HG03196 (cell line): ENCODE measurements around the gene RGS3.
A peak's percentile ranks its signal among the peaks of the same experiment; 100 is the strongest.

Experiments
- ATAC-seq: cut with Tn5 transposase; IDR thresholded peaks from one replicate; pipeline ENCODE4 v1.9.1; 2021; ENCODE audit not compliant: unreplicated experiment

RGS3 gene

DNA sequence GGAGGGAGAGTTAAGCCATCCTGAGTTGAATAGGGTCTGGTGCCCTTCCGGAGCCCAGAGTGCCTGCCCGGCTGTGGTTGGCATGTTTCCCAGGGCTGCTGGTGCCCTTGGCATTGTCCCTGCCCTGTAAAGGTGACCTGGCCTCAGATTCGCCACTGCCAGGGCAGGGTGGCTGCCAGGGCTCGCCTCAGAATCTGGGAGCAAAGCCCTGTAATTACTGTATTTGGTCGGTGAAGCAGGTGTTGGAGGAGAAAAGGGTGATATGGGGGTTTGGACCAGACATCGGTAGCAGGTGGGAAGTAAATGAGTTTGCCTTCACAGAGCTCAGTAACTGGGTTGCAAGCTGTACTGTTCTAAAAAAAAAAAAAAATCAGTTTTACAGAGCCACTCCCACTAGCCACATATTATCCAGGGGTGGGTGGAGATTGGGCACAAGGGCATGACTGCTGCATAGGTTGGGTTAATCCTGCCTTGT, 47.6 kb downstream of the RGS3 start:
- no peak for ATAC-seq

DNA sequence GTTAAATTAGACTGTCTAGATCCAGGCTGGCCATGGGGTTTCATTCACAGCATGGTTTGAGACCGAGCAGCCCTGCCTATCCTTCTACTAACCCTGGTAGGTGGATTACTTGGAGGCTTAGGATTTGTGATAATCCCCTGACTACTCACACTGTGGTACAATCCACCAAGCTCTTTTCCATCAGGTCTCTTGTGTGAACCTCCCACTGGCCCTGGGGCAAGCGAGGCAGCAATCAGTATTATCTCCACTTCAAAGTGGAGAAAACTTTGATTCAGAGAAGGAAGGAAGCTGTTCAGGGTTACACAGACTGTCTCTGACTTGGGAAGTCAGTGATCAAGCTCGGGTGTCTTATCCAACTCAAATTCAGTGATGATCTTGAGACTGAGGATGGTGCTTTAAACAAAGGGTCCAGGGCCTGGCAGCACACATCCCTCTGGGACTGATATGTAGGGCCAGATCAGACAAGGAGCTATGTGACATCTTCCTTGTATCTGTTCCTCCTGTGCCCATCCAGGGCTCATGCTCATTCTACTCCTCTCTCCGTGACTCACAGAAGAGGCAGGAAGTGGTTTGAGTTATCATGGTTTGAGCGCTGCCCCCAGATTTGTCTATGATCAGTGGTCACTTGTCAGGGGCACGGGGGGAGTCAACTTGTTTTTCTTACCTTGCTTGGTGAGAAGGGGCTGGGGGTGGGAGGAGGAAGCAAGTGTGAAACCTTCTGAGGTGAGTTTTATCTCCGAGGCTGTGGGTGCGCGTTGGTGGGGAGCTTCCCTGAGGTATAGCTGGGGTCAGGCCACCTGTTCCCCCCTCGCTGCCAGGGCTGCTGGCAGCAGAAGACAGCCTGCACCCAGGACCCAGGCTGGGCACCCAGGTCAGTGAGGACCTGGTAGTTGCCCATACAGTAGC, 48.6 kb downstream of the RGS3 start:
- ATAC-seq = peak; percentile 46

DNA sequence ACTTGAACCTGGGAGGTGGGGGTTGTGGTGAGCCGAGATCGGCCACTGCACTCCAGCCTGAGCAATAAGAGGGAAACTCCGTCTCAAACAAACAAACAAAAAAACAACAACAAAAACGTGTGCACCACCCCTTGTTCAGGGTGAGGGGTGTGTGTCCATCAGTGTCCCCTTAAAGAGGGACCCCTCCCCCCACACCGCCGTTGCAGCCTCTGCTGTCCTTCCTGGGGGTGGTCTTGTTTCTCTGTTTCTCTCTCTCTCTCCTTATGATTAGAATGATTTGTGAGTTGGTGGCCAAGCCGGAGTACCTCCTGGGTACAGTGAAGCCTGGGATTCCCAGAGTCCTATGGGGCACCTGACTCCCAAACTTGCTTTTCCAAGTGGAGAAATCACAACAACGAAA, 49.6 kb downstream of the RGS3 start:
- ATAC-seq = no peak

- no peak for ATAC-seq
These were observed 50.0 kb downstream of the RGS3 start for GRCh38 chr9:113513536-113513935.

GRCh38 chr9:113514061-113514460, 50.5 kb downstream of the RGS3 start:
- no peak for ATAC-seq

- ATAC-seq = no peak
These were observed 51.2 kb downstream of the RGS3 start for GRCh38 chr9:113514748-113515147.

GRCh38 chr9:113515862-113516261, 52.3 kb downstream of the RGS3 start:
- ATAC-seq = no peak

DNA sequence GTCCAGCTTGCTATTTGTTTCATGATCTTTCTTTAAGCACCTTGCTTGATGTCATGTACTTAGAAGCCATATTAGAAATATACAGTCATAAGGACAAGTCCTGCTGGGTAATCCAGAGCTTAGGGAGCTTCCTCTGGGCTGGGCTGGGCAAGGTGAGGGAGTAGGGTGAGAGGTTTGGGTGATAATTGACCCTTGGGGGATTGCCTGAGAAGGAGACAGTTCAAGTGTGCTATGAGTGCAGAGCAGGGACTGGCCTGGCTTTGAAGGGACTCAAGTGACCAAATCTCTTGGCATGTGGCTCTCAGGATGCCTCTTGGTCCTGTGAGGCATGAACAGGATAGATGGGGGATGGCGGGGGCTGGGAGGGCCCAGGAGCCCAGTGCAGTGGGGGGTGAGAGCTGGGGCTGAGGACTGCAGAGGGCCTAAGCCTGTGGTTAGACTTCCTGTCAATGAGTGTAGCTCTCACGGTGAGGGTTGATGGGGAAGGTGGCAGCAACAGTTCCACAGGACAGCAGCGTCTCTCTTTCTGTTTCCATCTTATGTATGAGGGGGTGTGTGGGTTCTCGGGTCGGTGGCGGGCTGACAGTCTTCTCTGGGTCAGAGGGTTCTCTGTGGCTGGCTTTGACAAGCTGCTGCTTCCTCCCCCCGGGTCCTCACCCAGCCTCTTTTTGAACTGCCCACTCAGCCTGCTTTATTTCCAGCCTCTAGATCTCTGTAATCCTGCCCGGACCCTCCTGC, 53.5 kb downstream of the RGS3 start:
- ATAC-seq = peak; percentile 84

- no peak for ATAC-seq
These were observed 56.0 kb downstream of the RGS3 start for GRCh38 chr9:113519426-113520108.

DNA sequence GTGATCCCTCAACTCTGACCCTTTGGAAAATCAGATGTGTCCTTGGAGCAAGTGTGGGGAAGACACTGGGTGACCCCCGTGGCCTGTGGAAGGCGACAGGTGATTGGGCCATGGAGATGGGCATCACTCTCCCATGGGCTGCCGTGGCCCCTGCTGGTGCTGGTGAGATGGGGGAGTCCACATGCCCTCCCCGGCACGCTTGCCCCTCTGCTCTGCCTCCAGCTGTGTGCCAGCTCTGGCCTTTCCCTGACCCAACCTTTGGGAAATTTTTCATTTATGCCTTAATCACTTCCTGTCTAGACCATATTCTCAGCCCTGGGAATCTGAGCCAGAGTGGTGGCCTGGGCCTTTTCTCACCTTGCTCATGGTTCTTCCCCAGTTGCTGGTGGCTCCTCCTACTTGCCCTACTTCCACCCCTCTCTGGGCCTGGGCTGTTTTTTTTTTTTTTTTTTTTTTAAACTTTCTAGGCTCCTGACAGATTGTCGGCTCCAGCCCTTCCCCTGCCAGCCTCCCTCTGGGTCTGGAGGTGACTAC, 56.6 kb downstream of the RGS3 start:
- no peak for ATAC-seq

DNA sequence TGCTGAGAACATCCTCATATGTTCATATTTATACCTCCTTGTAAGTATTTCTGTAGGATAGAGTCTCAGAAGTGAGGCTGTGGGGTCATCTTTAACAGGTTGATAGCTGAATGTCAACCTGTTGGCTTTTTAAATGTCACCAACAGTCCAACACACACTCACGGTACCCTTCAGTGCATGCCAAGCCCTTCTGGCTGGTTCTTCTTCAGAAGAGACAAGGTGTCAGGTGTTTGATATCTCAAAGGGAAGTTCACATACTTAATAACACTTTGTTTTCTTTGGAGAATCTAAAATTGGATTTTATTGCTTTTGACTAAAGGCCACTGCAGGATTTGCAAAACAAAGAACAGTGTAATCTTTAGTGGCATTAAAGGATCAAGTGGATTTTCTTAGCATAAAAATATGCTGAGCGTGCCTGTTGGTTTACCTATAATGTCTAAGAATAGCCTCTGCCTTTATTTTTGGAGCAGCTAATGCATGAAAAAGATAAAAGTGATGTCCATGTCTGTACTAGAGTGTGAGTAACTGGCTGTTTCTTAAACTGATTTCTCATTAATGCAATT, 58.2 kb downstream of the RGS3 start:
- ATAC-seq = no peak

GRCh38 chr9:113522419-113522818, 58.9 kb downstream of the RGS3 start:
- no peak for ATAC-seq

DNA sequence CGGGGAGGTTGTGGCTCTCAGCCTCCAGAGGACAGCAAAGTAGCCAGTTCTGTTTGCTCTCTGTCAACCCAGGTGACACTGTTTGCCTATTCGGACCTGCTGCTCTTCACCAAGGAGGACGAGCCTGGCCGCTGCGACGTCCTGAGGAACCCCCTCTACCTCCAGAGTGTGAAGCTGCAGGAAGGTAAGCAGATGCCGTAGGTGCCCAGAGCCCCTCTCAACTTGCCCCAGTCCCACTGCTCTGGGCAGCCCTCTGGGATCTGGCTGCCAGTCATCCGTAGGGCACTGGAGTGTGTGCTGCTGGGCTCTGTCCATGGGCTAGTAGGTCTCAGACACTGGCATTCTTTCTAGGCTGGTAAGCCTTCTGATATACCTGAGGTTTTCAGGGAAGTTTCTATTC, 59.3 kb downstream of the RGS3 start:
- no peak for ATAC-seq

GRCh38 chr9:113523421-113524141, 60.1 kb downstream of the RGS3 start:
- peak; percentile 86 for ATAC-seq

GRCh38 chr9:113524468-113524867, 60.9 kb downstream of the RGS3 start:
- ATAC-seq = no peak

DNA sequence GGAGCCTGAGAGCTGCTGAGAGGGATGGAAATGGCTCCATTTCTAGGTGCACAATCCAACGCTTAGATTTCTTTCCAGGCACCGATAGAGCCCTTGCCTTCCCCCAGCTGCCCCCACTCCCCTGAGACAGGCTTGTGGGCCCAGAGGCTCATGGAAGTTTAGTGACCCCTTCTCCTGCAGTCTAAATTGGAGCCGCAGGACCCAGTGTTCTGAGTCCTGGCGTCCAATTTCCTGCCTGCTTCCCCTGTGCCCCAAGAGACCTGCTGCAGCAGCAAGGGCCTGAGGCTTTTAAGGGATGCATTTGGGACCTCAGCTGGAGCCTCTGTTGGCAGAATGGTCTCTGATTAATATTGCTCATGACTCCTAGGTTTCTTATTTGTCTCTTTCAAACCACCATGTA, 61.7 kb downstream of the RGS3 start:
- no peak for ATAC-seq

GRCh38 chr9:113525831-113526230, 62.3 kb downstream of the RGS3 start:
- no peak for ATAC-seq

DNA sequence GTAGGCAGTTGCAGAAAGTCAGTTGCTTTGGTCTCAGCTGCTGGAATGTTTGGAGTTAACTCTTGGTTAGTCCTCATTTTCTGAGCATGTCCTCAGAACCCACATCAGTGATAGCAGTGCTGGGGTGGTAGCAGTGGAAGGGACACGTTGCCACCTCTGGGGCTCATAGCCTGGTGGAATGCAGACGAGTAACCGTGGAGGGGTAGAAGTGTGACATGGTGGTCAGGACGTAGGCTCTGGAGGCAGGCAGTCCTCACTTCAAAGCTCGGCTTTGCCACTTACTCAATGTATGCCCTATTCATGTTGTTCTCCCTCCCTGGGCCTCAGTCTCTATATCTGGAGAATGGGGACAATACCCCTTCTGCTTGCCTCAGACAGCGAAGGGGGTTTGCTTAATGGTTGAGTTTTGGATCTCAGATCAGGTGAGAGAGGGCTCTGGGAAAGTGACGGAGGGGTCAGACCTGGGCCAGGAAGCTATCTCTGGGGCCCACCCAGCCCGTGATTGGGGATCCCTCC, 62.8 kb downstream of the RGS3 start:
- ATAC-seq = no peak

DNA sequence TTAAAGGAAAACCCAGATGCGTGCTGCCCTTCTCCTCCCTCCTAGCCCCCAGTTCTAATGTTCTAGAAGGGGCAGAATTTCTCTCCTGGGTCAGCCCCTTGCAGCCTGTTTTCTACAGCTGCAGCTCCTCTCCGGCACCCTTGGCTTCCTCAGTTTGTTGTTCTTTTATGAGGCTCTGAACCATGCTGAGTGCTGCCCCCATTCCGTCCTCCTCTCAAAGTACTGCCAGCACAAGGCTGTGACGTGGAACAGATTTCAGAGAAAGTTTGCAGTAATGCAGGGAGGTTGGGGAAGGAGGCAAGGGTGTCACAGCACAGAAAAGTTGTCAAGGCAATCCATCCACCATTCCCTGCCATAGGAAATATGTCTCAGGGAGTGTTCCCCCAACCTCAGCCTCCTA, 63.3 kb downstream of the RGS3 start:
- ATAC-seq = no peak

DNA sequence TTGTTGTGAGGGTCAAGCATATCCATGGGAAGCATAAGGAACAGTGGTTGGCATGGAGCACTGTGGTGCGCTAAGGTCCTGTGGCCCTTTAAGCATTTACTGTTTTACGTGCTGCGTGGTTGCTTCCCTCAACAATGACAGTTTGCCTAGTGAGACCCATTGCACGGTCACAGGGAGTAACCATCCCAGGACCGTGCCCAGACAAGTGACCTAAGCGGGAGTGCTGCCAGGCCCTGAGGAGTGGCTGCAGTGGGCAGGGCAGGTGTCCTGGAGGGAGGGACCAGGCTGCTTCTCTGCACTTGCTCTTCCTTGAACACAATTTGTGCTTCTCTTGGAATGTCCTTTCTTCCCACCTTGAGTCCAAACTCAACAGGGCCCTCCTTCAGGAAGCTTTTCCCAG, 64.6 kb downstream of the RGS3 start:
- ATAC-seq = no peak
